Astrocyte (in vitro differentiated cells and primary cell): ENCODE measurements around the gene SLC24A4.

Experiments used
- CTCF ChIP-seq: IDR thresholded peaks from 2 replicates; pipeline ENCODE4 v1.5.1; 2011; ENCODE audit warnings: low read depth, mild to moderate bottlenecking, inconsistent platforms, low read length, moderate library complexity; ENCODE audit not compliant: insufficient read depth
- EZH2 ChIP-seq: IDR thresholded peaks from 2 replicates; pipeline ENCODE4 v1.6.1; 2012; ENCODE audit warnings: mild to moderate bottlenecking, low read length, inconsistent platforms; ENCODE audit not compliant: insufficient read depth

- TF ChIP-seq CTCF: no peak
- no peak for TF ChIP-seq EZH2
Measured at GRCh38 chr14:92446771-92447170, 123.8 kb downstream of the SLC24A4 start.
